HepG2 (cell line): ENCODE measurements around the gene RILPL1. TPM values are rescaled to one million over a fixed set of nuclear protein-coding genes. Genes with fewer than 3 reads are reported as not detected.
"Not testable (repeated sequence)": the region's sequence is repeated elsewhere in the genome, so short reads cannot be mapped to it uniquely, and the experiment has no call there.

Source experiments
- ATAC-seq: fragments of 200-7000 bp; cut with Tn5 transposase; 3 replicates; pipeline ENCODE4 v1.9.1; 2020; ENCODE audit warnings: mild to moderate bottlenecking, moderate library complexity
- BruUV-seq: library from RNA; stranded (reverse); fragments of 400-500 nt; replicated peaks from 2 replicates; lab custom pipeline; 2021; lab: Mats Ljungman, UMichigan
- CTCF ChIA-PET: fragments of 300-600 bp; formaldehyde crosslinking; extraction: SDS; loops from one replicate; lab custom pipeline; 2021; ENCODE audit warnings: low total read pairs, inconsistent platforms, low intra/inter-chr PET ratio; lab: Yijun Ruan, JAX
- POLR2A ChIA-PET: fragments of 350-600 bp; sonication (Branson Sonifier 250); formaldehyde crosslinking; loops from one replicate; lab custom pipeline; 2020; ENCODE audit warnings: antibody characterized with exemption, inconsistent platforms; lab: Yijun Ruan, JAX
- DNase-seq: peaks from one replicate; pipeline ENCODE4 v3.0.0-alpha.2; 2015; ENCODE audit warnings: low spot score
- FAIRE-seq: peaks from 3 replicates; lab custom pipeline; 2011; peaks lifted over from hg19 to GRCh38; lab: Jason Lieb, UNC
- H2AFZ ChIP-seq: one replicate; pipeline ENCODE4 v1.6.1; 2011; ENCODE audit warnings: low read length, inconsistent platforms
- H3K27ac ChIP-seq: fragments of 300-600 bp; 3 replicates; pipeline ENCODE4 v1.8.0; 2011; ENCODE audit warnings: mixed run types, mild to moderate bottlenecking, mixed read lengths, low read length, inconsistent platforms; ENCODE audit not compliant: insufficient read depth; ENCODE audit errors: extremely low read length
- H3K27me3 ChIP-seq, 2 experiments: fragments of 200-600 bp in 1 of 2; 2 replicates in 1 of 2; 3 replicates in 1 of 2; pipeline versions ENCODE4 v1.6.0 to v1.8.0; 2011; ENCODE audit warnings: low read length in 2 of 2, mild to moderate bottlenecking in 2 of 2, moderate library complexity in 2 of 2, inconsistent platforms in 1 of 2; ENCODE audit not compliant: insufficient read depth in 2 of 2, control insufficient read depth in 1 of 2
- H3K36me3 ChIP-seq, 2 experiments: fragments of 200-600 bp in 1 of 2; replicated peaks in 1 of 2; 2 replicates in 1 of 2; 3 replicates in 1 of 2; pipeline versions ENCODE4 v1.5.1 to v1.8.0; 2011; ENCODE audit warnings: low read length in 2 of 2, inconsistent platforms in 1 of 2; ENCODE audit not compliant: insufficient read depth in 2 of 2, control insufficient read depth in 1 of 2
- H3K4me1 ChIP-seq: 2 replicates; pipeline ENCODE4 v1.5.1; 2012; ENCODE audit warnings: low read length, inconsistent platforms; ENCODE audit not compliant: insufficient read depth
- H3K4me2 ChIP-seq: 2 replicates; pipeline ENCODE4 v1.6.0; 2011; ENCODE audit warnings: low read depth, low read length, inconsistent platforms
- H3K4me3 ChIP-seq, 3 experiments: fragments of 200-600 bp in 1 of 3; sonication (generic), shearing (Covaris generic) in 1 of 3; replicated peaks in 1 of 3; 2 replicates each; pipeline ENCODE4 v1.5.1; 2011 to 2016; ENCODE audit warnings: low read length in 3 of 3, inconsistent platforms in 2 of 3, low read depth in 2 of 3, mild to moderate bottlenecking in 2 of 3, control low read depth in 1 of 3, mixed read lengths in 1 of 3; ENCODE audit not compliant: insufficient read depth in 1 of 3
- H3K79me2 ChIP-seq: one replicate; pipeline ENCODE4 v1.6.1; 2011; ENCODE audit warnings: low read length, inconsistent platforms; ENCODE audit not compliant: insufficient read depth
- H3K9ac ChIP-seq: 2 replicates; pipeline ENCODE4 v1.6.0; 2011; ENCODE audit warnings: mild to moderate bottlenecking, low read depth, low read length, inconsistent platforms; ENCODE audit not compliant: insufficient read depth
- H3K9me3 ChIP-seq: 2 replicates; pipeline ENCODE4 v1.5.1; 2012; ENCODE audit warnings: mild to moderate bottlenecking, low read length
- H4K20me1 ChIP-seq: 2 replicates; pipeline ENCODE4 v1.6.0; 2011; ENCODE audit warnings: inconsistent platforms, mild to moderate bottlenecking, low read length, moderate library complexity; ENCODE audit not compliant: insufficient read depth
- ETV5 ChIP-seq: IDR thresholded peaks from 2 replicates; pipeline ENCODE4 v1.6.1; 2018; ENCODE audit warnings: missing biosample characterization, missing genetic modification reagents, inconsistent platforms, borderline replicate concordance
- KDM2A ChIP-seq: sonication (generic); formaldehyde crosslinking; IDR thresholded peaks from 2 replicates; pipeline ENCODE4 v1.4.0; 2020; ENCODE audit warnings: low read depth, missing genetic modification reagents, borderline replicate concordance
- KDM4B ChIP-seq: sonication (generic); formaldehyde crosslinking; IDR thresholded peaks from 2 replicates; pipeline ENCODE4 v1.4.0; 2020; ENCODE audit warnings: missing genetic modification reagents
- NBN ChIP-seq: fragments of 450-650 bp; conservative IDR thresholded peaks from 2 replicates; pipeline ENCODE4 v1.6.1; 2017
- POGK ChIP-seq: sonication (generic); formaldehyde crosslinking; conservative IDR thresholded peaks from 2 replicates; pipeline ENCODE4 v1.8.0; 2022; ENCODE audit warnings: mild to moderate bottlenecking, moderate library complexity, missing genetic modification reagents
- SKI ChIP-seq: fragments of 450-650 bp; IDR thresholded peaks from one replicate; pipeline ENCODE4 v1.6.1; 2018; ENCODE audit warnings: mild to moderate bottlenecking; ENCODE audit not compliant: partially characterized antibody
- TRIM22 ChIP-seq: fragments of 450-650 bp; IDR thresholded peaks from 2 replicates; pipeline ENCODE4 v1.6.1; 2017
- XRCC5 ChIP-seq: fragments of 200-400 bp; formaldehyde crosslinking; optimal IDR thresholded peaks from 2 replicates; pipeline ENCODE3; 2017; ENCODE audit warnings: mild to moderate bottlenecking, low read length
- ZNF121 ChIP-seq: sonication (generic); formaldehyde crosslinking; IDR thresholded peaks from 2 replicates; pipeline ENCODE4 v1.5.0; 2020; ENCODE audit warnings: mild to moderate bottlenecking, missing genetic modification reagents
- ZNF225 ChIP-seq: sonication (generic); formaldehyde crosslinking; IDR thresholded peaks from 2 replicates; pipeline ENCODE4 v1.4.0; 2020; ENCODE audit warnings: mild to moderate bottlenecking, missing genetic modification reagents
- ZNF350 ChIP-seq: sonication (generic); formaldehyde crosslinking; IDR thresholded peaks from 2 replicates; pipeline ENCODE4 v1.4.0; 2020; ENCODE audit warnings: mild to moderate bottlenecking, low read depth, missing genetic modification reagents, borderline replicate concordance
- ZNF687 ChIP-seq: sonication (generic); formaldehyde crosslinking; IDR thresholded peaks from 2 replicates; pipeline ENCODE4 v1.5.1; 2020; ENCODE audit warnings: mild to moderate bottlenecking, missing genetic modification reagents, moderate library complexity
- WGBS: methylation state at CpG from one replicate; pipeline ENCODE4 v1.1.6; 2017; ENCODE audit warnings: low lambda C conversion rate; 5-methylcytosine and 5-hydroxymethylcytosine counted together
- in situ Hi-C: cut with HindIII; loops from 2 replicates; pipeline ENCODE4 v1.10.0; 2017; ENCODE audit warnings: low pct_unique_long_range_greater_than_20kb; ENCODE audit not compliant: extremely low pct_ligation_motif_present
- intact Hi-C: fragments of 100-400 bp; cut with micrococcal nuclease; formaldehyde crosslinking; loops from one replicate; pipeline ENCODE4 v1.10.0; 2022; ENCODE audit not compliant: unreplicated experiment
- polyA plus RNA-seq, 8 experiments: library from polyadenylated mRNA; depleted of rRNA in 3 of 8; stranded (reverse) in 7 of 8; unstranded in 1 of 8; fragments of >200 nt; fragmentation: Illumina TruSeq in 4 of 8; extraction: Trizol in 4 of 8; gene quantifications; 2 replicates each; pipeline versions ENCODE4 v1.2.1 to v1.2.3, GENCODE V29; 2011 to 2016; ENCODE audit warnings: low read depth in 4 of 8, missing spikeins in 1 of 8, mixed read lengths in 1 of 8; ENCODE audit not compliant: insufficient read depth in 1 of 8
- total RNA-seq, 5 experiments: library from RNA; depleted of rRNA; stranded (reverse); fragments of >200 nt; fragmentation: Illumina TruSeq; extraction: Trizol; gene quantifications; 2 replicates each; pipeline ENCODE4 v1.2.3, GENCODE V29; 2016; ENCODE audit warnings: low read depth in 1 of 5

RILPL1 gene
- total and polyA plus RNA-seq, 2 of the 13 experiments (the other 11 are each of a cell fraction or from before 2014, with no cell fraction given) = 5.8 to 28.4 TPM

GRCh38 chr12:123578829-123579228 lies 45.3 kb upstream of the RILPL1 start:
- CTCF ChIA-PET, intact Hi-C loops, H3K36me3 ChIP-seq, DNase-seq, FAIRE-seq, H3K9me3 ChIP-seq, H3K9ac ChIP-seq, H2AFZ ChIP-seq, BruUV-seq, H4K20me1 ChIP-seq, H3K27ac ChIP-seq, ATAC-seq, H3K27me3 ChIP-seq, H3K4me2 ChIP-seq, in situ Hi-C loops, H3K4me3 ChIP-seq: not testable (repeated sequence)
- peak; percentile 70 for TF ChIP-seq ZNF121 (CRISPR knock-in tag)
- Histone ChIP-seq H3K4me1 (peaks cover 12% of the 10 kb centered on the region), H3K79me2 (peaks cover 13% of the 10 kb centered on the region)
- WGBS = 98% methylated on average over 4 of the region's 4 CpGs
- POLR2A ChIA-PET = interaction anchor here (1.0 kb wide), 1 partner anchor 17 kb away, joined by 6 read pairs; no protein-coding TSS in a partner anchor

GRCh38 chr12:123578243-123578642 lies 44.7 kb upstream of the RILPL1 start:
- no TSS peak for BruUV-seq
- Histone ChIP-seq H3K36me3 (no peaks in the 10 kb centered on the region), H3K4me3 (no peak overlapping the region), H3K4me2 (no peak overlapping the region), H4K20me1 (no peaks in the 10 kb centered on the region), H3K27me3 (no peaks in the 10 kb centered on the region), H2AFZ (no peak overlapping the region), H3K4me1 (peaks cover 12% of the 10 kb centered on the region), H3K9me3 (no peaks in the 10 kb centered on the region), H3K9ac (no peak overlapping the region), H3K27ac (no peak overlapping the region), H3K79me2 (peaks cover 11% of the 10 kb centered on the region)
- in situ Hi-C loops = no loop called here
- intact Hi-C loops = no loop called here
- DNase-seq (no peak), ATAC-seq (no peak), FAIRE-seq (no peak)
- 98% methylated on average over 3 of the region's 3 CpGs for WGBS
- CTCF ChIA-PET = no interaction called here
- POLR2A ChIA-PET = interaction anchor here (1.0 kb wide), 1 partner anchor 18 kb away, joined by 6 read pairs; no protein-coding TSS in a partner anchor
- TF ChIP-seq SKI (no peak), ZNF225 (CRISPR knock-in tag) (no peak), TRIM22 (no peak), KDM2A (CRISPR knock-in tag) (no peak), POGK (CRISPR knock-in tag) (no peak), NBN (no peak), ETV5 (CRISPR knock-in tag) (no peak), ZNF350 (CRISPR knock-in tag) (no peak), XRCC5 (no peak), KDM4B (CRISPR knock-in tag) (no peak), ZNF687 (no peak)
